PC-9 (cell line): ENCODE data around the gene POU4F3. TPM values are rescaled to one million over a fixed set of nuclear protein-coding genes. Genes with fewer than 3 reads are reported as not detected.

Source experiments
- BruUV-seq: library from RNA; stranded (reverse); fragments of 400-500 nt; replicated peaks from 2 replicates; lab custom pipeline; 2021; lab: Mats Ljungman, UMichigan
- CTCF ChIA-PET: fragments of 300-600 bp; sonication (Branson Sonifier 250); formaldehyde crosslinking; loops from one replicate; lab custom pipeline; 2022; ENCODE audit warnings: antibody characterized with exemption; lab: Charles Lee
- POLR2A ChIA-PET: fragments of 300-600 bp; sonication (Branson Sonifier 250); formaldehyde crosslinking; loops from one replicate; lab custom pipeline; 2022; ENCODE audit warnings: antibody characterized with exemption; ENCODE audit not compliant: unreplicated experiment; lab: Charles Lee
- DNase-seq, 2 experiments: peaks; one replicate each; pipeline versions ENCODE4 v3.0.0 to v3.0.0-alpha.2; 2015 to 2022; ENCODE audit warnings: mixed read lengths in 1 of 2
- H2AFZ ChIP-seq: fragments of 200-600 bp; sonication (generic); 2 replicates; pipeline ENCODE4 v1.8.1; 2017; ENCODE audit warnings: antibody characterized with exemption
- H3F3A ChIP-seq: fragments of 200-600 bp; sonication (generic); 2 replicates; pipeline ENCODE4 v1.8.1; 2017; ENCODE audit warnings: antibody characterized with exemption, mild to moderate bottlenecking, low read depth; ENCODE audit not compliant: insufficient read depth
- H3K27ac ChIP-seq: fragments of 200-600 bp; sonication (generic); 2 replicates; pipeline ENCODE4 v1.6.1; 2016; ENCODE audit warnings: mixed run types
- H3K27me3 ChIP-seq: fragments of 200-600 bp; sonication (generic); 2 replicates; pipeline ENCODE4 v1.6.1; 2016; ENCODE audit warnings: low read depth, mixed run types; ENCODE audit not compliant: insufficient read depth
- H3K36me3 ChIP-seq: fragments of 200-600 bp; sonication (generic); 2 replicates; pipeline ENCODE4 v1.6.1; 2016; ENCODE audit warnings: low read depth, mixed run types
- H3K4me1 ChIP-seq: fragments of 200-600 bp; sonication (generic); replicated peaks from 2 replicates; pipeline ENCODE4 v1.6.1; 2016; ENCODE audit warnings: mixed run types; ENCODE audit not compliant: insufficient read depth
- H3K4me2 ChIP-seq: fragments of 200-600 bp; sonication (generic); 2 replicates; pipeline ENCODE4 v1.6.1; 2017; ENCODE audit warnings: mixed run types
- H3K4me3 ChIP-seq: fragments of 200-600 bp; sonication (generic); 2 replicates; pipeline ENCODE4 v1.6.1; 2016; ENCODE audit warnings: mixed run types
- H3K79me2 ChIP-seq: fragments of 200-600 bp; sonication (generic); 2 replicates; pipeline ENCODE4 v1.6.1; 2017; ENCODE audit warnings: low read depth, mixed run types
- H3K9me2 ChIP-seq: fragments of 200-600 bp; sonication (generic); 2 replicates; pipeline ENCODE4 v1.8.1; 2017; ENCODE audit warnings: mild to moderate bottlenecking; ENCODE audit not compliant: insufficient read depth
- H3K9me3 ChIP-seq: fragments of 200-600 bp; sonication (generic); 2 replicates; pipeline ENCODE4 v1.8.1; 2016; ENCODE audit warnings: low read depth; ENCODE audit not compliant: insufficient read depth
- H4K20me1 ChIP-seq: fragments of 200-600 bp; sonication (generic); 2 replicates; pipeline ENCODE4 v1.8.1; 2017; ENCODE audit not compliant: insufficient read depth
- CTCF ChIP-seq: fragments of 200-600 bp; sonication (generic); conservative IDR thresholded peaks from 2 replicates; pipeline ENCODE4 v1.6.1; 2017; ENCODE audit warnings: mixed run types, antibody characterized with exemption, mild to moderate bottlenecking, moderate library complexity
- EZH2 ChIP-seq: fragments of 200-600 bp; sonication (generic); IDR thresholded peaks from 2 replicates; pipeline ENCODE4 v1.8.0; 2017; ENCODE audit warnings: antibody characterized with exemption, low read depth
- intact Hi-C: fragments of 100-400 bp; cut with micrococcal nuclease; formaldehyde crosslinking; loops from one replicate; pipeline ENCODE4 v1.10.0; 2022; ENCODE audit not compliant: unreplicated experiment
- total RNA-seq: library from RNA; stranded (reverse); gene quantifications from 2 replicates; pipeline ENCODE4 v1.2.3, GENCODE V29; 2021

POU4F3 gene
- total RNA-seq, 1 experiment from 2014 or later: not detected

GRCh38 chr5:146306838-146307237 lies 31.8 kb upstream of the POU4F3 start:
- Histone ChIP-seq H4K20me1 (no peaks in the 10 kb centered on the region), H3K4me2 (no peak overlapping the region), H3K4me1 (peaks cover 3% of the 10 kb centered on the region; the same call in 1 of the 2 replicates), H3K36me3 (no peaks in the 10 kb centered on the region), H2AFZ (no peak overlapping the region), H3K27me3 (no peaks in the 10 kb centered on the region), H3K4me3 (no peak overlapping the region), H3K9me3 (no peaks in the 10 kb centered on the region), H3F3A (peaks cover 7% of the 10 kb centered on the region; the same call in 1 of the 2 replicates), H3K9me2 (no peaks in the 10 kb centered on the region), H3K27ac (no peak overlapping the region), H3K79me2 (no peaks in the 10 kb centered on the region)
- TF ChIP-seq EZH2 (no peak), CTCF (no peak)
- peak in 1 of 2 experiments; percentile 54 for DNase-seq
- CTCF ChIA-PET: no interaction called here
- no TSS peak for BruUV-seq
- intact Hi-C loops: no loop called here
- POLR2A ChIA-PET: no interaction called here

- BruUV-seq: no TSS peak
- Histone ChIP-seq H3K79me2 (no peaks in the 10 kb centered on the region), H3K4me3 (no peak overlapping the region), H3K27ac (no peak overlapping the region), H3K4me1 (peaks cover 3% of the 10 kb centered on the region; the same call in 1 of the 2 replicates), H3K27me3 (no peaks in the 10 kb centered on the region), H2AFZ (no peak overlapping the region), H3K4me2 (no peak overlapping the region), H3F3A (peaks cover 7% of the 10 kb centered on the region; the same call in 1 of the 2 replicates), H3K36me3 (no peaks in the 10 kb centered on the region), H4K20me1 (no peaks in the 10 kb centered on the region), H3K9me3 (no peaks in the 10 kb centered on the region), H3K9me2 (no peaks in the 10 kb centered on the region)
- intact Hi-C loops: no loop called here
- TF ChIP-seq CTCF (no peak), EZH2 (no peak)
- DNase-seq: no peak
- CTCF ChIA-PET: no interaction called here
- POLR2A ChIA-PET: interaction anchor here (0.6 kb wide), 1 partner anchor 146 kb away, joined by 6 read pairs; no protein-coding TSS in a partner anchor
Observed at GRCh38 chr5:146307796-146308195, 30.8 kb upstream of the POU4F3 start.

GRCh38 chr5:146310540-146310939 lies 28.1 kb upstream of the POU4F3 start:
- no peaks in the 10 kb centered on the region for H3K36me3 ChIP-seq
- H4K20me1 ChIP-seq: no peaks in the 10 kb centered on the region
- intact Hi-C loops: no loop called here
- H3K79me2 ChIP-seq: no peaks in the 10 kb centered on the region
- no peak overlapping the region for H3K27ac ChIP-seq
- no peak overlapping the region for H3K4me2 ChIP-seq
- CTCF ChIA-PET: no interaction called here
- no peaks in the 10 kb centered on the region for H3K27me3 ChIP-seq
- no peaks in the 10 kb centered on the region for H3K9me3 ChIP-seq
- H3F3A ChIP-seq: peaks cover 7% of the 10 kb centered on the region; the same call in 1 of the 2 replicates
- no peaks in the 10 kb centered on the region for H3K9me2 ChIP-seq
- no peak for TF ChIP-seq CTCF
- TF ChIP-seq EZH2: no peak
- no peak overlapping the region for H2AFZ ChIP-seq
- BruUV-seq: no TSS peak
- H3K4me3 ChIP-seq: no peak overlapping the region
- no peak for DNase-seq
- POLR2A ChIA-PET: no interaction called here
- peaks cover 3% of the 10 kb centered on the region; the same call in 1 of the 2 replicates for H3K4me1 ChIP-seq
